Testis (tissue), 2 donors: ENCODE results near the gene CTIF.

ENCODE experiments used
- CTCF ChIP-seq, 3 experiments: fragments of 450-650 bp in 2 of 3; fragments of 200-600 bp in 1 of 3; sonication (generic) in 1 of 3; IDR thresholded peaks; one replicate each; pipeline ENCODE4 v1.5.1; 2016 to 2019; ENCODE audit warnings: antibody characterized with exemption in 3 of 3, mild to moderate bottlenecking in 2 of 3, moderate library complexity in 1 of 3
- POLR2A ChIP-seq: fragments of 450-650 bp; IDR thresholded peaks from one replicate; pipeline ENCODE4 v1.6.1; 2017; ENCODE audit warnings: antibody characterized with exemption, mild to moderate bottlenecking, moderate library complexity

- TF ChIP-seq CTCF (IDR thresholded peaks at IDR 0.05) (peak; percentile 82 to 88 (median 82)), POLR2A (no peak)
These were observed 125.4 kb downstream of the CTIF start for GRCh38 chr18:48663931-48664847.
